Tibial nerve (tissue), 4 donors: ENCODE data around the gene SPTLC1. TPM values are rescaled to one million over a fixed set of nuclear protein-coding genes. Genes with fewer than 3 reads are reported as not detected.
"Not testable (repeated sequence)": the region's sequence is repeated elsewhere in the genome, so short reads cannot be mapped to it uniquely, and the experiment has no call there.

Experiments used
- DNase-seq, 2 donors: peaks; one replicate each; pipeline ENCODE4 v3.0.0-alpha.2; 2019; ENCODE audit warnings: low spot score in 2 of 2
- H3K27ac ChIP-seq, 4 donors: fragments of 200-600 bp; sonication (generic) in 3 of 4; one replicate each; pipeline ENCODE4 v1.5.1; 2017 to 2019; ENCODE audit warnings: mild to moderate bottlenecking in 1 of 4
- H3K27me3 ChIP-seq, 2 donors: fragments of 200-600 bp; sonication (generic) in 1 of 2; one replicate each; pipeline versions ENCODE4 v1.5.1 to v1.6.0; 2017 to 2019
- H3K36me3 ChIP-seq, 3 donors: fragments of 200-600 bp; sonication (generic); one replicate each; pipeline ENCODE4 v1.5.1; 2018 to 2019
- H3K4me1 ChIP-seq, 4 donors: fragments of 200-600 bp; sonication (generic) in 3 of 4; one replicate each; pipeline ENCODE4 v1.5.1; 2017 to 2019
- H3K4me3 ChIP-seq, 4 donors: fragments of 200-600 bp; sonication (generic) in 3 of 4; one replicate each; pipeline ENCODE4 v1.5.1; 2017 to 2019; ENCODE audit warnings: mild to moderate bottlenecking in 1 of 4, moderate library complexity in 1 of 4
- H3K9me3 ChIP-seq, 4 donors: fragments of 200-600 bp; sonication (generic) in 3 of 4; one replicate each; pipeline ENCODE4 v1.5.1; 2017 to 2019
- CTCF ChIP-seq, 5 experiments: fragments of 200-600 bp in 3 of 5; fragments of 450-650 bp in 2 of 5; sonication (generic) in 3 of 5; IDR thresholded peaks; one replicate each; pipeline ENCODE4 v1.5.1; 2016 to 2019; ENCODE audit warnings: antibody characterized with exemption in 5 of 5, mild to moderate bottlenecking in 3 of 5, moderate library complexity in 2 of 5
- EP300 ChIP-seq, 2 donors: sonication (generic); formaldehyde crosslinking; IDR thresholded peaks; one replicate each; pipeline ENCODE4 v1.6.1; 2017; ENCODE audit warnings: antibody characterized with exemption in 2 of 2, mild to moderate bottlenecking in 1 of 2
- POLR2A ChIP-seq, 2 donors: fragments of 450-650 bp; IDR thresholded peaks; one replicate each; pipeline ENCODE4 v1.6.1; 2017; ENCODE audit warnings: antibody characterized with exemption in 2 of 2, mild to moderate bottlenecking in 2 of 2, moderate library complexity in 2 of 2
- WGBS, 2 donors: methylation state at CpG; one replicate each; pipeline ENCODE4 v1.1.5; 2018; 5-methylcytosine and 5-hydroxymethylcytosine counted together
- total RNA-seq, 4 donors: library from RNA; depleted of rRNA; stranded (reverse); fragments of >200 nt; gene quantifications; one replicate each; pipeline ENCODE4 v1.1.0, GENCODE V29; 2016

The SPTLC1 gene
- total RNA-seq, 4 donors from 2014 or later, result 67.9 to 81.8 (median 76.0) TPM

DNA sequence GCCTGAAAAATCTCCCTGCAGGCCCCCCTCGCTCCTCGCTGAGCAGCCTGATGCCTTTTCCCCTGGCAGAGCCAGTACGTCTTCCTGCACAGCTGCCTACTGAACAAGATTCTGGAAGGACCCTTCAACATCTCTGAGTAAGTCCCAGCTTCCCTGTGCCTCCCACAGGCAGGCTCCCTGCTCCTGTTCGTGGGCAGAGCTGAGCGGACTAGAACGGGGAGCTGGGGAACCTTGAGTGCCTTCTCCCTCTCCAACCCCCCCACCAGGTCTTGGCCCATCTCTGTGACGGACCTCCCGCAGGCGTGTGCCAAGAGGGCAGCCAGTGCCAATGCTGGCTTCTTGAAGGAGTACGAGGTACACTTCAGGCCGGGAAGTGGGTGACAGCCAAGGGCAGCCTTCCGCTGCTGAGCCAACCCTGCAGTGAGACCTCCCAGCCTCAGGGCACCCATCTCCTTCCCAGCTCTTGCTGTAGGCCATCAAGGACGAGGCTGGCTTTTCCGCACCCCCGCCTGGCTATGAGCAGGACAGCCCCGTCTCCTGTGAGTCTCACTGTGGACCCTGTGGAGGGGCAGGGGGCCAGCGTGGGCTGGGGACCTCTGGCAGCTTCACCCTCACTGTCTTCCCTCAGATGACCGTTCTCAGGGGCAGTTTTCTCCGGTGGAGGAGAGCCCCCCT is 21.1 kb upstream of the SPTLC1 start:
- no peak for TF ChIP-seq EP300 (IDR thresholded peaks at IDR 0.05)
- no peak for TF ChIP-seq CTCF (IDR thresholded peaks at IDR 0.05)
- no peak for TF ChIP-seq POLR2A (IDR thresholded peaks at IDR 0.05)
- Histone ChIP-seq H3K4me1 (peaks cover 0 to 36% (median 13%) of the 10 kb centered on the region in 4 donors), H3K36me3 (no peaks in the 10 kb centered on the region), H3K27ac (no peak overlapping the region), H3K4me3 (no peak overlapping the region), H3K27me3 (peaks cover 0 to 3% of the 10 kb centered on the region in 2 donors), H3K9me3 (no peaks in the 10 kb centered on the region)
- no peak for DNase-seq
- WGBS, 2 donors, result 71 to 82% methylated on average over 11 to 17 of the region's 19 CpGs

DNA sequence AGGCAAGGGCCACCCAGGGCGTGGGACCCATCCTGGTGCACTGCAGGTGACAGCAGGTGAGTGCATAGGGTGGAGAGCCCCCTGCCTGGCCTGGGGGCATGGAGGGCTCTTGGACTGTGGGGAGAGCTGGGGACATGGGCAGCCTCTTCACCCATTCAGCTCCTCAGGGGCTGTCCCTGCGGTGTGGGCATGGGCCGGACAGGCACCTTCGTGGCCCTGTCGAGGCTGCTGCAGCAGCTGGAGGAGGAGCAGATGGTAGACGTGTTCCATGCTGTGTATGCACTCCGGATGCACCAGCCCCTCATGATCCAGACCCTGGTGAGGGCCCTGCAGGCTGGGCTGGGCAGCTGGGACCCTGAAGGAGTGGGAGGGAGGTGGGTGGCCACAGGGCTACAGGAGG is 20.4 kb upstream of the SPTLC1 start:
- no peak for TF ChIP-seq POLR2A (IDR thresholded peaks at IDR 0.05)
- no peak for TF ChIP-seq CTCF (IDR thresholded peaks at IDR 0.05)
- TF ChIP-seq EP300 (IDR thresholded peaks at IDR 0.05), result no peak
- Histone ChIP-seq H3K36me3 (no peaks in the 10 kb centered on the region), H3K4me3 (no peak overlapping the region), H3K27me3 (peaks cover 0 to 3% of the 10 kb centered on the region in 2 donors), H3K9me3 (peaks cover 0 to 5% (median 0%) of the 10 kb centered on the region in 4 donors), H3K4me1 (peaks cover 0 to 28% (median 11%) of the 10 kb centered on the region in 4 donors), H3K27ac (no peak overlapping the region)
- no peak for DNase-seq
- 74 to 85% methylated on average over 5 to 6 of the region's 7 CpGs for WGBS, 2 donors

- Histone ChIP-seq H3K9me3 (peaks cover 0 to 7% (median 0%) of the 10 kb centered on the region in 4 donors), H3K27me3 (peaks cover 0 to 3% of the 10 kb centered on the region in 2 donors), H3K4me3 (peak overlapping the region in 2 of 4 donors; percentile 6 to 21), H3K4me1 (peaks cover 0 to 21% (median 9%) of the 10 kb centered on the region in 4 donors), H3K36me3 (no peaks in the 10 kb centered on the region), H3K27ac (peak overlapping the region in 2 of 4 donors; percentile 48 to 70)
- 2 to 10% methylated on average over 18 to 19 of the region's 19 CpGs for WGBS, 2 donors
- no peak for TF ChIP-seq POLR2A (IDR thresholded peaks at IDR 0.05)
- peak; percentile 84 to 95 (median 91) for TF ChIP-seq CTCF (IDR thresholded peaks at IDR 0.05)
- peak; percentile 66 to 76 for DNase-seq
Observed at GRCh38 chr9:92133949-92134604, 18.9 kb upstream of the SPTLC1 start.

- not testable (repeated sequence) for H3K27me3 ChIP-seq, H3K36me3 ChIP-seq, H3K9me3 ChIP-seq, H3K27ac ChIP-seq, DNase-seq, H3K4me3 ChIP-seq
- H3K4me1 ChIP-seq, result peaks cover 0 to 14% (median 7%) of the 10 kb centered on the region in 4 donors
- whole genome bisulfite sequencing, 2 donors, result 100% methylated on average over 1 of the region's 1 CpG
Observed at GRCh38 chr9:92132913-92133312, 17.7 kb upstream of the SPTLC1 start.

- Histone ChIP-seq H3K4me1 (peaks cover 0 to 12% (median 7%) of the 10 kb centered on the region in 4 donors), H3K27me3 (peaks cover 0 to 3% of the 10 kb centered on the region in 2 donors), H3K9me3 (peaks cover 0 to 7% (median 0%) of the 10 kb centered on the region in 4 donors), H3K36me3 (no peaks in the 10 kb centered on the region), H3K27ac (no peak overlapping the region), H3K4me3 (no peak overlapping the region)
- 100% methylated on average over 1 of the region's 1 CpG for WGBS, 2 donors
- no peak for DNase-seq
- TF ChIP-seq EP300 (IDR thresholded peaks at IDR 0.05), result no peak
- TF ChIP-seq POLR2A (IDR thresholded peaks at IDR 0.05), result no peak
- no peak for TF ChIP-seq CTCF (IDR thresholded peaks at IDR 0.05)
Observed at GRCh38 chr9:92132501-92132900, 17.3 kb upstream of the SPTLC1 start.
